22Rv1 (cell line): Measurements from ENCODE around the gene SGPL1.

Source experiments
- CTCF ChIP-seq: fragments of 450-650 bp; IDR thresholded peaks from 2 replicates; pipeline ENCODE4 v1.5.1; 2017; ENCODE audit warnings: mild to moderate bottlenecking
- ZFX ChIP-seq: fragments of 450-650 bp; IDR thresholded peaks from 2 replicates; pipeline ENCODE4 v1.6.1; 2017; ENCODE audit warnings: antibody characterized with exemption, borderline replicate concordance

GRCh38 chr10:70836319-70836718 lies 20.6 kb downstream of the SGPL1 start:
- TF ChIP-seq CTCF (no peak), ZFX (no peak)
